HepG2 (cell line): ENCODE results near the gene PLEKHH1. TPM values are rescaled to one million over a fixed set of nuclear protein-coding genes. Genes with fewer than 3 reads are reported as not detected.

Source experiments
- ATM ChIP-seq: fragments of 450-650 bp; IDR thresholded peaks from 2 replicates; pipeline ENCODE4 v1.7.1; 2017; ENCODE audit warnings: mild to moderate bottlenecking, borderline replicate concordance
- FOXJ3 ChIP-seq: sonication (generic); formaldehyde crosslinking; IDR thresholded peaks from 2 replicates; pipeline ENCODE4 v1.4.0; 2020; ENCODE audit warnings: missing genetic modification reagents, mild to moderate bottlenecking, borderline replicate concordance
- GLMP ChIP-seq: sonication (generic); formaldehyde crosslinking; IDR thresholded peaks from 2 replicates; pipeline ENCODE4 v1.9.0; 2021; ENCODE audit warnings: missing genetic modification reagents, mild to moderate bottlenecking, borderline replicate concordance
- HOXA9 ChIP-seq: sonication (generic); formaldehyde crosslinking; IDR thresholded peaks from 2 replicates; pipeline ENCODE4 v1.8.1; 2022; ENCODE audit warnings: missing genetic modification reagents, mild to moderate bottlenecking, moderate library complexity, borderline replicate concordance
- SRF ChIP-seq: IDR thresholded peaks from 2 replicates; pipeline ENCODE4 v1.6.1; 2011; ENCODE audit warnings: mild to moderate bottlenecking, low read depth, low read length, moderate library complexity
- ZBTB40 ChIP-seq, 2 experiments: fragments of 450-650 bp in 1 of 2; sonication (generic) in 1 of 2; formaldehyde crosslinking in 1 of 2; IDR thresholded peaks; 2 replicates each; pipeline versions ENCODE4 v1.6.1 to v1.8.0; 2016 to 2022; ENCODE audit warnings: antibody characterized with exemption in 1 of 2, mild to moderate bottlenecking in 1 of 2, missing genetic modification reagents in 1 of 2
- ZNF232 ChIP-seq: sonication (generic); formaldehyde crosslinking; IDR thresholded peaks from 2 replicates; pipeline ENCODE4 v1.4.0; 2020; ENCODE audit warnings: missing genetic modification reagents, borderline replicate concordance
- polyA plus RNA-seq, 8 experiments: library from polyadenylated mRNA; depleted of rRNA in 3 of 8; stranded (reverse) in 7 of 8; unstranded in 1 of 8; fragments of >200 nt; fragmentation: Illumina TruSeq in 4 of 8; extraction: Trizol in 4 of 8; gene quantifications; 2 replicates each; pipeline versions ENCODE4 v1.2.1 to v1.2.3, GENCODE V29; 2011 to 2016; ENCODE audit warnings: low read depth in 4 of 8, missing spikeins in 1 of 8, mixed read lengths in 1 of 8; ENCODE audit not compliant: insufficient read depth in 1 of 8
- total RNA-seq, 5 experiments: library from RNA; depleted of rRNA; stranded (reverse); fragments of >200 nt; fragmentation: Illumina TruSeq; extraction: Trizol; gene quantifications; 2 replicates each; pipeline ENCODE4 v1.2.3, GENCODE V29; 2016; ENCODE audit warnings: low read depth in 1 of 5
- TF ChIP-seq, protein P1 (sequence below): IDR thresholded peaks from 2 replicates; pipeline ENCODE4 v1.6.1; 2016; ENCODE audit warnings: low read depth, borderline replicate concordance

Gene PLEKHH1
- total and polyA plus RNA-seq, 2 of the 13 experiments (the other 11 are each of a cell fraction or from before 2014, with no cell fraction given), result 8.6 to 15.8 TPM

DNA sequence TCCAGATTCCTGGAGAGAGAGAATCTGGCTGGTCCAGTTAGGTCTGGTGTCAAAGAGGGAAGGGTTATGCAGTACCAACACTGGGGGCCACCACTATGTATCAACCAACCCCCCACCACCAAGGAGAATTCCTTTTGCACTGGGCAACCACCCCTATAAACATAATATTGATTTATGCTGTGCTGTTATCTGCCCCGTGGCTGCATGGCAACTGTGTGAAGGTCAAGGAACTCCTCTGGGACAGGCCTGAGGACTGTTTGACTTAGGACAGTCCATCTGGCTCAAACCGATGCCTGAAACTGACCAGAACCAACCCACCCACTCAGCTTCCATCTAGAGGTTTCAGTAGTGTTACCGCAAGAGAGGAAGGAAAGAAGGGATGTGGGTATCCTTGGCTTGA is 20.5 kb downstream of the PLEKHH1 start (continued):
- TF ChIP-seq ZBTB40 (IDR thresholded peaks at IDR 0.05), result no peak
- no peak for TF ChIP-seq ZBTB40 (CRISPR knock-in tag; IDR thresholded peaks at IDR 0.05)
- TF ChIP-seq, protein P1, sequence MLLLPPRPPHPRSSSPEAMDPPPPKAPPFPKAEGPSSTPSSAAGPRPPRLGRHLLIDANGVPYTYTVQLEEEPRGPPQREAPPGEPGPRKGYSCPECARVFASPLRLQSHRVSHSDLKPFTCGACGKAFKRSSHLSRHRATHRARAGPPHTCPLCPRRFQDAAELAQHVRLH (CRISPR knock-in tag), result no peak
- TF ChIP-seq FOXJ3 (CRISPR knock-in tag), result no peak
- TF ChIP-seq ATM, result no peak
- no peak for TF ChIP-seq ZNF232 (CRISPR knock-in tag)
- TF ChIP-seq HOXA9 (CRISPR knock-in tag), result no peak
- no peak for TF ChIP-seq GLMP (CRISPR knock-in tag)
- no peak for TF ChIP-seq SRF
